Breast epithelium (tissue), 3 donors: Measurements from ENCODE around the gene EIF4G3.

Experiments
- POLR2A ChIP-seq: fragments of 450-650 bp; IDR thresholded peaks from one replicate; pipeline ENCODE4 v1.6.1; 2016; ENCODE audit warnings: antibody characterized with exemption, mild to moderate bottlenecking, moderate library complexity
- POLR2AphosphoS5 ChIP-seq, 3 donors: sonication (generic); formaldehyde crosslinking; IDR thresholded peaks; one replicate each; pipeline ENCODE4 v1.6.1; 2017; ENCODE audit warnings: antibody characterized with exemption in 3 of 3
- TF ChIP-seq, protein P1 (sequence below), 3 donors: fragments of 450-650 bp; IDR thresholded peaks; one replicate each; pipeline ENCODE4 v1.5.1; 2016 to 2017; ENCODE audit warnings: antibody characterized with exemption in 3 of 3, mild to moderate bottlenecking in 3 of 3, moderate library complexity in 3 of 3

DNA sequence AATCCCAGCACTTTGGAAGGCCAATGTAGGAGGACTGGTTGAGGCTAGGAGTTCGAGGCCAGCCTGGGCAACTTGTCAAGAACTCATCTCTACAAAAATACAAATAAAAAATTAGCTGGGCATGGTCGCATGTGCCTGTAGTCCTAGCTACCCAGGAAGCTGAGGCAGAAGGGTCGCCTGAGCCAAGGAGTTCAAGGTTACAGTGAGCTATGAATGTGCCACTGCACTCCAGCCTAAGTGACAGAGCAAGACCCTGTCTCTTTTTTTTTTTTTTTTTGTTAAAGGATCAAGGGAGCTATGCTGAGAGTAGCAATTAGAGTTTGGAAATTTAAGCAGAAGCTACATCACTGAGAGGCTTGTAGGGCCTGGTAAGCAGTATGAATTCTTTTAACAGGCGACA lies 70.9 kb downstream of the EIF4G3 start:
- TF ChIP-seq, protein P1, sequence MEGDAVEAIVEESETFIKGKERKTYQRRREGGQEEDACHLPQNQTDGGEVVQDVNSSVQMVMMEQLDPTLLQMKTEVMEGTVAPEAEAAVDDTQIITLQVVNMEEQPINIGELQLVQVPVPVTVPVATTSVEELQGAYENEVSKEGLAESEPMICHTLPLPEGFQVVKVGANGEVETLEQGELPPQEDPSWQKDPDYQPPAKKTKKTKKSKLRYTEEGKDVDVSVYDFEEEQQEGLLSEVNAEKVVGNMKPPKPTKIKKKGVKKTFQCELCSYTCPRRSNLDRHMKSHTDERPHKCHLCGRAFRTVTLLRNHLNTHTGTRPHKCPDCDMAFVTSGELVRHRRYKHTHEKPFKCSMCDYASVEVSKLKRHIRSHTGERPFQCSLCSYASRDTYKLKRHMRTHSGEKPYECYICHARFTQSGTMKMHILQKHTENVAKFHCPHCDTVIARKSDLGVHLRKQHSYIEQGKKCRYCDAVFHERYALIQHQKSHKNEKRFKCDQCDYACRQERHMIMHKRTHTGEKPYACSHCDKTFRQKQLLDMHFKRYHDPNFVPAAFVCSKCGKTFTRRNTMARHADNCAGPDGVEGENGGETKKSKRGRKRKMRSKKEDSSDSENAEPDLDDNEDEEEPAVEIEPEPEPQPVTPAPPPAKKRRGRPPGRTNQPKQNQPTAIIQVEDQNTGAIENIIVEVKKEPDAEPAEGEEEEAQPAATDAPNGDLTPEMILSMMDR (IDR thresholded peaks at IDR 0.05), result no peak
- TF ChIP-seq POLR2A (no peak), POLR2AphosphoS5 (IDR thresholded peaks at IDR 0.05) (no peak)
